ENCODE data around the gene RUSC2.
"Not testable (repeated sequence)": the region's sequence is repeated elsewhere in the genome, so short reads cannot be mapped to it uniquely, and the experiment has no call there.

Gene RUSC2

GRCh38 chr9:35489313-35490154 is at the start of gene RUSC2:
Gene RUSC2, plus strand, starts transcription at chr9:35490111. Its CDS starts 56,411 bp downstream, at chr9:35546522.
- DNase-seq = peak; percentile 86

- DNase-seq = no peak
Observed at GRCh38 chr9:35446012-35446411, 43.9 kb upstream of the RUSC2 start.

GRCh38 chr9:35448496-35448895 is 41.4 kb upstream of the RUSC2 start:
- no peak for DNase-seq

GRCh38 chr9:35452481-35452880 is 37.4 kb upstream of the RUSC2 start:
- no peak for DNase-seq

GRCh38 chr9:35453786-35454185 is 36.1 kb upstream of the RUSC2 start:
- no peak for DNase-seq

- no peak for DNase-seq
Observed at GRCh38 chr9:35464141-35465025, 25.5 kb upstream of the RUSC2 start.

GRCh38 chr9:35470340-35470739 is 19.6 kb upstream of the RUSC2 start:
- no peak for DNase-seq

GRCh38 chr9:35470894-35471293 is 19.0 kb upstream of the RUSC2 start:
- no peak for DNase-seq

- DNase-seq = no peak
Observed at GRCh38 chr9:35476596-35476995, 13.3 kb upstream of the RUSC2 start.

- DNase-seq = peak; percentile 62
Observed at GRCh38 chr9:35477211-35477855, 12.6 kb upstream of the RUSC2 start.

- no peak for DNase-seq
Observed at GRCh38 chr9:35478871-35479270, 11.0 kb upstream of the RUSC2 start.

- no peak for DNase-seq
Observed at GRCh38 chr9:35481347-35481975, 8.4 kb upstream of the RUSC2 start.

- DNase-seq = no peak
Observed at GRCh38 chr9:35482071-35482470, 7.8 kb upstream of the RUSC2 start.

GRCh38 chr9:35484406-35484805 is 5.5 kb upstream of the RUSC2 start:
- DNase-seq = no peak

GRCh38 chr9:35487081-35487480 is 2.8 kb upstream of the RUSC2 start:
- no peak for DNase-seq

- DNase-seq = no peak
Observed at GRCh38 chr9:35488021-35488420, 1.9 kb upstream of the RUSC2 start.

- no peak for DNase-seq
Observed at GRCh38 chr9:35488566-35489312, 1.2 kb upstream of the RUSC2 start.

- peak; percentile 59 for DNase-seq
Observed at GRCh38 chr9:35490155-35490909, 421 bp downstream of the RUSC2 start.

- DNase-seq = no peak
Observed at GRCh38 chr9:35490910-35491465, 1.1 kb downstream of the RUSC2 start.

- DNase-seq = not testable (repeated sequence)
Observed at GRCh38 chr9:35493119-35493518, 3.2 kb downstream of the RUSC2 start.

- no peak for DNase-seq
Observed at GRCh38 chr9:35495984-35496383, 6.1 kb downstream of the RUSC2 start.

All from NCI-H1092 treated with DMSO at 0.1 percent for 48 hours (cell line).